Midbrain (tissue), 1 donor: ENCODE data around the gene PPP4R3A.
"Not testable (repeated sequence)": the region's sequence is repeated elsewhere in the genome, so short reads cannot be mapped to it uniquely, and the experiment has no call there.

Experiments
- DNase-seq: peaks from one replicate; lab custom pipeline; 2025; lab: John Stamatoyannopoulos, UW

The PPP4R3A gene

GRCh38 chr14:91503000-91503504 is 7.1 kb downstream of the PPP4R3A start:
- no peak for DNase-seq

- DNase-seq: no peak
These were observed 7.9 kb downstream of the PPP4R3A start for GRCh38 chr14:91501951-91502930.

- DNase-seq: no peak
These were observed 8.8 kb downstream of the PPP4R3A start for GRCh38 chr14:91501348-91501747.

- no peak for DNase-seq
These were observed 13.3 kb downstream of the PPP4R3A start for GRCh38 chr14:91496790-91497189.

- DNase-seq: not testable (repeated sequence)
These were observed 15.6 kb downstream of the PPP4R3A start for GRCh38 chr14:91494392-91495065.

- no peak for DNase-seq
These were observed 16.9 kb downstream of the PPP4R3A start for GRCh38 chr14:91493169-91493568.

- DNase-seq: no peak
These were observed 25.4 kb downstream of the PPP4R3A start for GRCh38 chr14:91484744-91485143.

GRCh38 chr14:91484186-91484585 is 25.9 kb downstream of the PPP4R3A start:
- DNase-seq: no peak

GRCh38 chr14:91482263-91483013 is 27.7 kb downstream of the PPP4R3A start:
- DNase-seq: no peak

GRCh38 chr14:91477388-91477787 is 32.7 kb downstream of the PPP4R3A start:
- no peak for DNase-seq

GRCh38 chr14:91473046-91473445 is 37.1 kb downstream of the PPP4R3A start:
- no peak for DNase-seq

- no peak for DNase-seq
These were observed 39.9 kb downstream of the PPP4R3A start for GRCh38 chr14:91470216-91470615.

GRCh38 chr14:91466192-91466591 is 43.9 kb downstream of the PPP4R3A start:
- DNase-seq: no peak

- DNase-seq: no peak
These were observed 45.4 kb downstream of the PPP4R3A start for GRCh38 chr14:91464615-91465205.

- DNase-seq: no peak
These were observed 51.5 kb downstream of the PPP4R3A start for GRCh38 chr14:91458612-91459011.

- no peak for DNase-seq
These were observed 53.8 kb downstream of the PPP4R3A start for GRCh38 chr14:91456283-91456682.

GRCh38 chr14:91454580-91454979 is 55.5 kb downstream of the PPP4R3A start:
- DNase-seq: no peak

GRCh38 chr14:91454155-91454554 is 56.0 kb downstream of the PPP4R3A start:
- DNase-seq: no peak

GRCh38 chr14:91453744-91454143 is 56.4 kb downstream of the PPP4R3A start:
- DNase-seq: no peak

GRCh38 chr14:91444335-91445020 is 65.6 kb downstream of the PPP4R3A start:
- no peak for DNase-seq

- no peak for DNase-seq
These were observed 70.8 kb downstream of the PPP4R3A start for GRCh38 chr14:91439345-91439744.
